ENCODE results near the gene ZNF362. TPM values are rescaled to one million over a fixed set of nuclear protein-coding genes. Genes with fewer than 3 reads are reported as not detected.
A peak's percentile ranks its signal among the peaks of the same experiment; 100 is the strongest.

ZNF362 gene
- total and polyA plus RNA-seq, 2 experiments from 2014 or later = 9.7 to 26.0 TPM

- Histone ChIP-seq H3K4me3 (peak overlapping the region; percentile 42), H3K27ac (peak overlapping the region; percentile 96)
Measured at GRCh38 chr1:33335020-33335419, 78.7 kb downstream of the ZNF362 start.

GRCh38 chr1:33336580-33336979, 80.3 kb downstream of the ZNF362 start:
- TF ChIP-seq EZH2 (IDR thresholded peaks at IDR 0.05; ENCODE audit: insufficient read depth, poor library complexity, severe bottlenecking) (no peak), EZH2phosphoT487 (IDR thresholded peaks at IDR 0.05; ENCODE audit: insufficient read depth, low read depth) (no peak)

More at GRCh38 chr1:33335020-33335419, 78.7 kb downstream of the ZNF362 start:
- Histone ChIP-seq H3K79me2 (ENCODE audit: insufficient read depth) (peaks cover 98% of the 10 kb centered on the region), H4K20me1 (ENCODE audit: insufficient read depth) (peaks cover 9% of the 10 kb centered on the region; the same call in 1 of the 2 replicates), H3K9me2 (ENCODE audit: insufficient read depth) (no peaks in the 10 kb centered on the region), H3K36me3 (ENCODE audit: low read depth) (peaks cover 21% of the 10 kb centered on the region; the same call in 1 of the 2 replicates), H2AFZ (no peak overlapping the region), H3K27me3 (replicated peaks; ENCODE audit: insufficient read depth) (no peaks in the 10 kb centered on the region), H3K9ac (peak overlapping the region; percentile 79), H3K4me1 (ENCODE audit: insufficient read depth) (peaks cover 66% of the 10 kb centered on the region), H3K4me2 (ENCODE audit: unreplicated experiment) (peak overlapping the region; percentile 63), H3F3A (ENCODE audit: insufficient read depth) (peaks cover 75% of the 10 kb centered on the region), H3K9me3 (ENCODE audit: low read depth) (no peaks in the 10 kb centered on the region)
- peak; percentile 26 for DNase-seq
- in situ Hi-C loops (cut with MboI) = no loop called here
- 41 to 43% methylated on average over 4 of the region's 4 CpGs for WGBS, 2 experiments (ENCODE audit: low coverage in 1 of 2, low lambda C conversion rate in 2 of 2, missing lambda C conversion rate in 2 of 2)
- TF ChIP-seq EZH2phosphoT487 (IDR thresholded peaks at IDR 0.05; ENCODE audit: insufficient read depth, low read depth) (no peak), EZH2 (IDR thresholded peaks at IDR 0.05; ENCODE audit: insufficient read depth, poor library complexity, severe bottlenecking) (no peak)

GRCh38 chr1:33337441-33337840, 81.1 kb downstream of the ZNF362 start:
- Histone ChIP-seq H3K9me3 (ENCODE audit: low read depth) (no peaks in the 10 kb centered on the region), H3K36me3 (ENCODE audit: low read depth) (peaks cover 11% of the 10 kb centered on the region; the same call in 1 of the 2 replicates), H3K9me2 (ENCODE audit: insufficient read depth) (no peaks in the 10 kb centered on the region), H4K20me1 (ENCODE audit: insufficient read depth) (peaks cover 16% of the 10 kb centered on the region; the same call in 1 of the 2 replicates), H3K4me3 (no peak overlapping the region), H3K27me3 (replicated peaks; ENCODE audit: insufficient read depth) (no peaks in the 10 kb centered on the region), H3K9ac (peak overlapping the region; percentile 78), H3K4me2 (ENCODE audit: unreplicated experiment) (peak overlapping the region; percentile 86), H3F3A (ENCODE audit: insufficient read depth) (peaks cover 85% of the 10 kb centered on the region), H3K4me1 (ENCODE audit: insufficient read depth) (peaks cover 90% of the 10 kb centered on the region), H2AFZ (no peak overlapping the region), H3K79me2 (ENCODE audit: insufficient read depth) (peaks cover 98% of the 10 kb centered on the region), H3K27ac (peak overlapping the region; percentile 96)
- TF ChIP-seq EZH2phosphoT487 (IDR thresholded peaks at IDR 0.05; ENCODE audit: insufficient read depth, low read depth) (no peak), EZH2 (IDR thresholded peaks at IDR 0.05; ENCODE audit: insufficient read depth, poor library complexity, severe bottlenecking) (no peak)
- 90 to 91% methylated on average over 6 of the region's 6 CpGs for WGBS, 2 experiments (ENCODE audit: low coverage in 1 of 2, low lambda C conversion rate in 2 of 2, missing lambda C conversion rate in 2 of 2)
- in situ Hi-C loops (cut with MboI) = no loop called here
- DNase-seq = no peak

More at GRCh38 chr1:33336580-33336979, 80.3 kb downstream of the ZNF362 start:
- peak overlapping the region; percentile 96 for H3K27ac ChIP-seq
- no peak overlapping the region for H2AFZ ChIP-seq
- in situ Hi-C loops (cut with MboI) = no loop called here
- H3K9me3 ChIP-seq (ENCODE audit: low read depth) = no peaks in the 10 kb centered on the region
- peaks cover 80% of the 10 kb centered on the region for H3F3A ChIP-seq (ENCODE audit: insufficient read depth)
- H3K4me3 ChIP-seq = no peak overlapping the region
- peaks cover 11% of the 10 kb centered on the region; the same call in 1 of the 2 replicates for H3K36me3 ChIP-seq (ENCODE audit: low read depth)
- H3K27me3 ChIP-seq (replicated peaks; ENCODE audit: insufficient read depth) = no peaks in the 10 kb centered on the region
- no peaks in the 10 kb centered on the region for H3K9me2 ChIP-seq (ENCODE audit: insufficient read depth)
- no peak for DNase-seq
- peaks cover 82% of the 10 kb centered on the region for H3K4me1 ChIP-seq (ENCODE audit: insufficient read depth)
- peaks cover 16% of the 10 kb centered on the region; the same call in 1 of the 2 replicates for H4K20me1 ChIP-seq (ENCODE audit: insufficient read depth)
- 58 to 63% methylated on average over 9 of the region's 9 CpGs for WGBS, 2 experiments (ENCODE audit: low coverage in 1 of 2, low lambda C conversion rate in 2 of 2, missing lambda C conversion rate in 2 of 2)
- no peak overlapping the region for H3K4me2 ChIP-seq (ENCODE audit: unreplicated experiment)
- no peak overlapping the region for H3K9ac ChIP-seq
- H3K79me2 ChIP-seq (ENCODE audit: insufficient read depth) = peaks cover 98% of the 10 kb centered on the region

GRCh38 chr1:33338048-33338439, 81.8 kb downstream of the ZNF362 start:
- H3K4me1 ChIP-seq (ENCODE audit: insufficient read depth) = peaks cover 96% of the 10 kb centered on the region
- DNase-seq = peak; percentile 79
- no peak overlapping the region for H2AFZ ChIP-seq
- H3K9me2 ChIP-seq (ENCODE audit: insufficient read depth) = no peaks in the 10 kb centered on the region
- peaks cover 87% of the 10 kb centered on the region for H3F3A ChIP-seq (ENCODE audit: insufficient read depth)
- peak overlapping the region; percentile 57 for H3K4me3 ChIP-seq
- no peaks in the 10 kb centered on the region for H3K27me3 ChIP-seq (replicated peaks; ENCODE audit: insufficient read depth)
- H3K36me3 ChIP-seq (ENCODE audit: low read depth) = peaks cover 13% of the 10 kb centered on the region; the same call in 1 of the 2 replicates
- H3K9ac ChIP-seq = peak overlapping the region; percentile 78
- H3K27ac ChIP-seq = peak overlapping the region; percentile 96
- TF ChIP-seq EZH2 (IDR thresholded peaks at IDR 0.05; ENCODE audit: insufficient read depth, poor library complexity, severe bottlenecking) (no peak), EZH2phosphoT487 (IDR thresholded peaks at IDR 0.05; ENCODE audit: insufficient read depth, low read depth) (no peak)
- H3K4me2 ChIP-seq (ENCODE audit: unreplicated experiment) = peak overlapping the region; percentile 86
- peaks cover 98% of the 10 kb centered on the region for H3K79me2 ChIP-seq (ENCODE audit: insufficient read depth)
- no peaks in the 10 kb centered on the region for H3K9me3 ChIP-seq (ENCODE audit: low read depth)
- in situ Hi-C loops (cut with MboI) = no loop called here
- 0 to 4% methylated on average over 1 of the region's 1 CpG for WGBS, 2 experiments (ENCODE audit: low coverage in 1 of 2, low lambda C conversion rate in 2 of 2, missing lambda C conversion rate in 2 of 2)
- H4K20me1 ChIP-seq (ENCODE audit: insufficient read depth) = peaks cover 16% of the 10 kb centered on the region; the same call in 1 of the 2 replicates
